GM12874 (cell line): Measurements from ENCODE around the gene CMSS1.

Experiments used
- TF ChIP-seq, protein P1 (sequence below): IDR thresholded peaks from 2 replicates; pipeline ENCODE4 v1.5.1; 2011; ENCODE audit warnings: low read depth, mild to moderate bottlenecking, control low read depth, low read length, moderate library complexity; ENCODE audit not compliant: insufficient read depth

Gene CMSS1

DNA sequence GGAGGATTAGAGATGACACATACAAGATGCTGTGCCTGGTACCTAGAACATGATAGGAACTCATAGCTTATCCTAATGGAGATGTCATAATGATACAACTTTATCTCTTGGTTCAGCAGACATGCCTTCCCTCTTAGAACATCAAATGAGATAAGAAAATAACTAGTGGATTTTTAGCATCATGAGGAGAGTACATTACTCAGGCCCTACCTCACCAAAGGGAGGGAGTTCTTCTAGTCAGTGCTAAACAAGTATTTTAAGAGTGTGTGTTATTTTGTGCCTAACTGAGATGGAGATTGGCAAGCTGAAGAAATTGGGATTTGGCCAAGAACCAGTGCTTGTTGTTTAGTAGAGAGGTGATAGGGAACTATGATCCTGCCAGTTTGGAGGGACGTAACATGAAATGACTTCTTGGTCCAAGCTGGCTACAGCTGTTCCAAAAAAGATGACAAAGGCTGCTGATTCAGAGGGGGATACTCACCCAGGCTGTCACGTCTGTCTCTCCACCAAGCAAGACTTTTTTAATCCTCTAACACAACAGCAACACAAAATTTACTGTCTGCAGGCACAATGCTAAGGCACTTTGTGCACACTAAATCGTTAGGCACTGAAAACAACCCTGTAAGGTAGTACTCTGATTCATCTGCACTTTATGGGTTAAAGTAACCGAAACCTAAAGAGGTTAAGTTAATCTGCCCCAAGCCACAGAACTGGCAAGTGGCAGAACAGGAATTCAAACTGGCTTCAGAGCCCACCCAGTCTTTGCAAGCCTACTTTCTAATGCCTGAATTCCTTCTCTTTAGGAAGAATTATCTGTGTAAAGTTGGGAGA lies 126.5 kb downstream of the CMSS1 start:
- TF ChIP-seq, protein P1, sequence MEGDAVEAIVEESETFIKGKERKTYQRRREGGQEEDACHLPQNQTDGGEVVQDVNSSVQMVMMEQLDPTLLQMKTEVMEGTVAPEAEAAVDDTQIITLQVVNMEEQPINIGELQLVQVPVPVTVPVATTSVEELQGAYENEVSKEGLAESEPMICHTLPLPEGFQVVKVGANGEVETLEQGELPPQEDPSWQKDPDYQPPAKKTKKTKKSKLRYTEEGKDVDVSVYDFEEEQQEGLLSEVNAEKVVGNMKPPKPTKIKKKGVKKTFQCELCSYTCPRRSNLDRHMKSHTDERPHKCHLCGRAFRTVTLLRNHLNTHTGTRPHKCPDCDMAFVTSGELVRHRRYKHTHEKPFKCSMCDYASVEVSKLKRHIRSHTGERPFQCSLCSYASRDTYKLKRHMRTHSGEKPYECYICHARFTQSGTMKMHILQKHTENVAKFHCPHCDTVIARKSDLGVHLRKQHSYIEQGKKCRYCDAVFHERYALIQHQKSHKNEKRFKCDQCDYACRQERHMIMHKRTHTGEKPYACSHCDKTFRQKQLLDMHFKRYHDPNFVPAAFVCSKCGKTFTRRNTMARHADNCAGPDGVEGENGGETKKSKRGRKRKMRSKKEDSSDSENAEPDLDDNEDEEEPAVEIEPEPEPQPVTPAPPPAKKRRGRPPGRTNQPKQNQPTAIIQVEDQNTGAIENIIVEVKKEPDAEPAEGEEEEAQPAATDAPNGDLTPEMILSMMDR = no peak

DNA sequence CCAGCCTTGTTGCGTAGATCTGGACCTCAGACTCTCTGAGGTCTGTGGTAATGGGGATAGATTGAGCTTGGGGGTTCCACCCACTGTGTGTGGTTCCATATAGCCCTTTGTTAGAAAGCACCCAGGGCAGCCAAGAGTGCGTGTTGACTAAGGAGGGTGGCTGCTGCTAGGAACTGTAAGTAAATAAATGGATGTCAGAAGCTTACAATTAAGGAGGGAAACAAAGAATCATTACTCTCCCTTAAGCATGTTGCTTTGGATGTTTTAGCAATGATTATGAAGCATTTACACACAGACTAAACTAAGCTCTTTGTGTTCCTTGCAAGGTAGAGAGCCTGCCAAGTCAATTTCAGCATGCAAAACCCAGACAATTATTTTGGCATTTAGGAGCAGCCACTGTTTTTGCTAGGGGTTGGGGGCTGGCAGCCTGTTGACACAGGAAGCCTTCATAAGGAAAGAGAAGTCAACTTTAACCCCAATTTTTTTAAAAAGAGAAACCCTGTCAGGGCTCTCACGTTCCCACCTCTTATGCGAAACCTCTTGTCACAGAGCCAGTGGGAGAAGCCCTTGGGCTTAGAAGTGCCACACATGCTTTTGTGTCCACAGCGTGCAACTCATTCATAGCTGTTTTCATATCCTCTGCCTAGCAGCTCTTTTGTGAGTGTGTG lies 127.8 kb downstream of the CMSS1 start:
- TF ChIP-seq, protein P1 = no peak

DNA sequence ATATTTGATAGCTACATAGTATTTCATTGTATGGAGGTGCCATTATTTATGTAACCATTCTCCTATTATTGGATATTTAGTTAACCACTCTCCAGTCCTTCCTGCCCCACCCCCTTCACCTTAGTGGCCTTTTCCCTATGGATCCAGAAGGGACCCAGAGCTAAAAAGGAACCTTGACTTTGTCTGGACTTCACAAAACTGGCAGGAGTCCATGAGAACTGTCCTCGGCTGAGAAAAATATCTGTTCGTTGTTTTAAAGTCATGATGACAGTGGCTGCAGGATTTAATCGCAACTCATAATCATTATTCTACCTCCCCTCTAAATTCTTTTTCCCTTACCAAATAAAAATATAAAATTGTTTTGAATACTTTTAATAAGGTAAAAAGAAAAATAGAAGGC lies 129.7 kb downstream of the CMSS1 start:
- TF ChIP-seq, protein P1 = no peak

DNA sequence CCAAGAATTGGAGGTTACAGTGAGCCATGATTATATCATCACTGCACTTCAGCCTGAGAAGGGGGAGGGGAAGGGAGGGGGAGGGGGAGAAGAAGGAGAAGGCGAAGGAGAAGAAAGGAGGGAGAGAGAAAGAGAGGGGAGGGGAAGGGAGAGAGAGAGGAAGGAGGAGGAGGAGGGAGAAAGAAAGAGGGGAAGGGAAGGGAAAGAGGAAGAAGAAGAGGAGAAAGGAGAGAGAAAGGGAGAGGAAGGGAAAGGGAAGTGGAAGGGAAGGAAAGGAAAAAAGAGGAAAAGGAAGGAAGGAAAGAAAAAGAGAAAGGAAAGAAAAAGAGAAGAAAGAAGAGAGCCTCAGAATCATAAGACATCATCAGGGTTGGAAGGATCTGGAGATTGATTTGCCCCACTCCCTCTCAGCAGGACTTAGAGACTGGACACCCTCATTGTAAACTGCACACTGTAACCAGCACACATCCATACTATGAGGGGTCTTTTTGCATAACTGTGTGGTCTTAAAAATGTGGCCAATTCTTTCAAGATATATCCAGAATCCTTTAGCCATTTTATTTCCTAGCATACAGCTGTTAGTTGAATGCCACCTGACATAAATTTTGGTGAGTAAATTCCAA lies 130.9 kb downstream of the CMSS1 start:
- TF ChIP-seq, protein P1 = no peak

DNA sequence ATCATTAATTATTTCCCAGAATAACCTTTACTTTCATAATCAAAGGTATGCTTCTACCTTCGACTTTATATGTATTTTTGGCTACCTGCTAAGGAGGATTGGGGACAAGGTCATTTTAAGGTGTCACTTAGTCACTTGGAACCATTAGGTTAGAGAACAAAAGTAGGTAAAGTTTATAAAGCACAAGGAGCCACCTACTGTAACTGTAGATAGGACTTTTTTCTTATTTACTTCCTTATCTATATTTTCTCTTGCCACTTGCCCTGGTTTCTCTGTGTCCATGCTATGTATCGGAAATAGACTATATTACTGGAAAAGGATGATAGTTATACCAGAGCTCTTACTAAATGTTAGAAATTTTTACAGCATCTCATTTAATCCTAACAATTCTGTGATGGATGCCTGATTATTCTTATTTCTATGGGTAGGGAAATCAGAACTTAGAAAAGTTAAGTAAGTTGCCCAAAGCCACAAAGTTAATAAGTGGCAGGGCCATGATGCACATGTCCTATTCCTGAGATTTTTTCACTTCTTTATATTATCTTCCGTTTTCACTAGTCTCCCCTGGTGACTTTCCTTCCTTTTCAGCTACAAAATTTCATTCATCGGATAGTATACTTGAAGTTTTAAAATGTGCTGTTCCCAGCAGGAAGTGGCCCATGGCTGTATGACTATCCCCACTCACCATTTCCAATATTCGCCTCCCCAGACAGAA lies 132.5 kb downstream of the CMSS1 start:
- TF ChIP-seq, protein P1 = no peak

DNA sequence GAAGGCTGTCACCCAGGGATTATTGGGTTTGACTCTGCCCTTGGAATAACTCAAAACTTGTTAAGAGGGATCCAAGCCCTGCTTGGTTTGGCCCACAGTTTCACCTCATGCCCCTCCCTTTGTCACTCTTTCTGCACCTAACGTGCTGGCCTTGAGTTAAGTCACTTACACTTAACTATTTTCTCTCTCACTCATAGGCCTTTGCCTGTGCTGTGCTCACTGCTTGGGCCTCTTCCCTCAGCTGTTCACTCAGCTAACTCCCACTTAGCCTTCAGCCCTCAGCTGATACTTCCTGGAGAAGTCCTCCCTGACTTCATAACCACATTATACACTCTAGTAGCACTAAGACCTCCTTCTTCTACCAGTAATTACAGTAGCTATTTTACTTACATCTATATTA lies 133.3 kb downstream of the CMSS1 start:
- TF ChIP-seq, protein P1 = no peak

DNA sequence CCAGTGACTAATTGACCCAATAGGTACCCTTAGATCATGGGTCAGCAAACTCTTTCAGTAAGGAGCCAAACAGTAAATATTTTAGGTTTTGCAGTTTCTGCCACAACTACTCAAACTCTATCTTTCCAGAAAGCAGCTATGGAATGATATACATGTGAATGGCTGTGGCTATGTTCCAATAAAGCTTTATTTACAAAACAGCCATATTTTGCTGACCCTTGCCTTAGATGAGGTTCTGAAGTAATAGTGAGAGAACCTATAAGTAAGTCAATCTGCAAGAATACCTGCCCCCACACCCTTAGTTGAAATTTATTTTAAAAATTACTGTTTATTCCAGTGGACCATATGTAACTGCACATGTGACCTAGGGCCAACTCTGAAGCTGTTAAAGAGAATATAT lies 134.0 kb downstream of the CMSS1 start:
- TF ChIP-seq, protein P1 = no peak
